B cell (primary cell): Measurements from ENCODE around the gene NOL3. TPM values are rescaled to one million over a fixed set of nuclear protein-coding genes. Genes with fewer than 3 reads are reported as not detected.

Experiments used
- ATAC-seq: fragments of 200-7000 bp; cut with Tn5 transposase; one replicate; pipeline ENCODE4 v1.10.0; 2021; ENCODE audit warnings: low read depth, mild to moderate bottlenecking, moderate number of reproducible peaks, moderate library complexity
- CTCF ChIA-PET: fragments of 350-600 bp; sonication (Branson Sonifier 250); formaldehyde crosslinking; loops from one replicate; lab custom pipeline; 2021; ENCODE audit warnings: antibody characterized with exemption, inconsistent platforms; lab: Charles Lee
- POLR2A ChIA-PET: fragments of 350-600 bp; sonication (Branson Sonifier 250); formaldehyde crosslinking; loops from one replicate; lab custom pipeline; 2021; ENCODE audit warnings: antibody characterized with exemption; lab: Charles Lee
- DNase-seq: peaks from one replicate; pipeline ENCODE4 v3.0.0; 2013
- H2AFZ ChIP-seq: 2 replicates; pipeline ENCODE4 v1.6.1; 2012; ENCODE audit warnings: mild to moderate bottlenecking, low read depth, low read length; ENCODE audit not compliant: insufficient read depth, poor library complexity, severe bottlenecking
- H3K27ac ChIP-seq, 2 donors: 1 replicate in 1 of 2; 2 replicates in 1 of 2; pipeline ENCODE4 v1.5.1; 2012 to 2013; ENCODE audit warnings: low read length in 2 of 2, mild to moderate bottlenecking in 2 of 2, moderate library complexity in 1 of 2
- H3K27me3 ChIP-seq, 4 experiments: fragments of 200-600 bp in 1 of 4; sonication (generic) in 1 of 4; replicated peaks in 1 of 4; 1 replicate in 2 of 4; 2 replicates in 2 of 4; pipeline versions ENCODE4 v1.6.1 to v1.7.0; 2013 to 2016; ENCODE audit warnings: low read length in 3 of 4, mild to moderate bottlenecking in 2 of 4, mixed read lengths in 1 of 4, moderate library complexity in 1 of 4; ENCODE audit not compliant: insufficient read depth in 4 of 4, control insufficient read depth in 3 of 4; ENCODE audit errors: control extremely low read depth in 1 of 4
- H3K36me3 ChIP-seq, 2 experiments: replicated peaks in 1 of 2; 1 replicate in 1 of 2; 2 replicates in 1 of 2; pipeline versions ENCODE4 v1.6.1 to v1.7.1; 2013; ENCODE audit warnings: low read length in 1 of 2; ENCODE audit not compliant: insufficient read depth in 2 of 2, control insufficient read depth in 1 of 2; ENCODE audit errors: control extremely low read depth in 1 of 2, extremely low read depth in 1 of 2
- H3K4me1 ChIP-seq, 2 donors: fragments of 200-600 bp in 1 of 2; sonication (generic) in 1 of 2; 1 replicate in 1 of 2; 2 replicates in 1 of 2; pipeline versions ENCODE4 v1.5.1 to v1.6.1; 2013 to 2017; ENCODE audit warnings: low read length in 2 of 2; ENCODE audit not compliant: control insufficient read depth in 2 of 2, insufficient read depth in 2 of 2
- H3K4me2 ChIP-seq: replicated peaks from 2 replicates; pipeline ENCODE3; 2012; ENCODE audit warnings: mild to moderate bottlenecking, low read depth, low read length; ENCODE audit not compliant: poor library complexity, severe bottlenecking
- H3K4me3 ChIP-seq, 5 experiments: fragments of 200-600 bp in 1 of 5; sonication (generic) in 1 of 5; 1 replicate in 3 of 5; 2 replicates in 2 of 5; pipeline versions ENCODE4 v1.5.1 to v1.7.0; 2011 to 2016; ENCODE audit warnings: low read length in 4 of 5, mild to moderate bottlenecking in 4 of 5, low read depth in 2 of 5, control low read depth in 1 of 5, moderate library complexity in 1 of 5; ENCODE audit not compliant: insufficient read depth in 1 of 5; ENCODE audit errors: control extremely low read depth in 1 of 5, extremely low read depth in 1 of 5
- H3K79me2 ChIP-seq: fragments of 200-600 bp; sonication (generic); one replicate; pipeline ENCODE4 v1.6.0; 2016; ENCODE audit warnings: low read length; ENCODE audit not compliant: control insufficient read depth, insufficient read depth
- H3K9ac ChIP-seq: fragments of 200-600 bp; sonication (generic); 2 replicates; pipeline ENCODE4 v1.6.1; 2017; ENCODE audit warnings: mild to moderate bottlenecking, low read length, moderate library complexity
- H3K9me3 ChIP-seq, 3 donors: one replicate each; pipeline versions ENCODE4 v1.6.1 to v1.7.1; 2013; ENCODE audit warnings: low read length in 2 of 3; ENCODE audit not compliant: control insufficient read depth in 2 of 3, insufficient read depth in 1 of 3; ENCODE audit errors: control extremely low read depth in 1 of 3
- H4K20me1 ChIP-seq: 2 replicates; pipeline ENCODE4 v1.6.0; 2012; ENCODE audit warnings: mild to moderate bottlenecking, low read length; ENCODE audit not compliant: insufficient read depth, control insufficient read depth, poor library complexity, severe bottlenecking
- H3K27ac Mint-ChIP-seq: one replicate; pipeline ENCODE4 v1.8.0; 2021; ENCODE audit warnings: mixed read lengths
- H3K27me3 Mint-ChIP-seq: one replicate; pipeline ENCODE4 v1.8.0; 2021; ENCODE audit warnings: mixed read lengths
- H3K4me1 Mint-ChIP-seq: one replicate; pipeline ENCODE4 v1.8.0; 2021; ENCODE audit warnings: mixed read lengths
- H3K4me3 Mint-ChIP-seq: one replicate; pipeline ENCODE4 v1.8.0; 2021; ENCODE audit warnings: mixed read lengths
- H3K9me3 Mint-ChIP-seq: one replicate; pipeline ENCODE4 v1.8.0; 2022; ENCODE audit warnings: mixed read lengths; ENCODE audit not compliant: insufficient read depth
- EZH2 ChIP-seq: IDR thresholded peaks from 2 replicates; pipeline ENCODE4 v1.6.1; 2012; ENCODE audit warnings: borderline replicate concordance, low read depth, mild to moderate bottlenecking, moderate library complexity, low read length; ENCODE audit not compliant: insufficient read depth, poor library complexity, severe bottlenecking
- WGBS: methylation state at CpG from one replicate; pipeline ENCODE4 v1.1.5; 2013; ENCODE audit warnings: missing lambda C conversion rate; ENCODE audit not compliant: insufficient coverage; 5-methylcytosine and 5-hydroxymethylcytosine counted together
- intact Hi-C: fragments of 100-400 bp; cut with micrococcal nuclease; formaldehyde crosslinking; loops from one replicate; pipeline ENCODE4 v1.10.0; 2022
- polyA plus RNA-seq: library from polyadenylated mRNA; depleted of rRNA; stranded (reverse); fragments of >200 nt; gene quantifications from 2 replicates; pipeline ENCODE4 v1.2.3, GENCODE V29; 2012
- total RNA-seq, 2 donors: library from RNA; stranded (reverse); fragments of 120-200 nt in 1 of 2; gene quantifications; 1 replicate in 1 of 2; 2 replicates in 1 of 2; pipeline versions ENCODE4 v1.2.3 to v1.2.4, GENCODE V29; 2013 to 2022
- TF ChIP-seq, protein P1 (sequence below): fragments of 200-600 bp; IDR thresholded peaks from one replicate; pipeline ENCODE4 v1.8.0; 2022; ENCODE audit warnings: antibody characterized with exemption, mild to moderate bottlenecking

NOL3 gene
- total and polyA plus RNA-seq, 2 donors (not counting 1 experiment from before 2014, with no cell fraction given) = 0.60 to 0.96 TPM

DNA sequence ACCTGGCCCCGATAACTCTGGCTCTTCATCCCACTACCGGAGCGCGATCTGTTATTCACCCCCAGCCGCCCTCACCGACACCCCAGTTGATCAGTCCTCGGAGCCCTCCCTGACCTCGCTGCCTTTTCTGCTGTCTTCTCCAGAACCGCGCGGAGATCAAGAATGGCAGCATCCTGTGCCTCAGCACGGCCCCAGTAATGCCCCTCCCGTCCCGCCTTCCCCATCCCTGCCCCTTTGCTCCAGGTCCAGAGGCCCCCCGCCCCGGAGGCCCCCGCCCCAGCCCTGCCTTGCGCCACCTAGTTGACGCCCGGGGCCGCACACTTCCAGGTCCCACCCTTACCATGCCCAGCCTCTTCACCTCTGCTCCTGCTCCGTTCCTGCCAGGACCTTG is 29.5 kb downstream of the NOL3 start:
- no peak for DNase-seq
- peak overlapping the region in 1 of 5 experiments; percentile 12 for H3K4me3 ChIP-seq
- ChIA-PET CTCF (no interaction called here), POLR2A (no interaction called here)
- H3K9me3 Mint-ChIP-seq = no peaks in the 10 kb centered on the region
- peak overlapping the region; percentile 34 for H3K27ac Mint-ChIP-seq
- WGBS = 84% methylated on average over 15 of the region's 22 CpGs
- no peaks in the 10 kb centered on the region for H3K9me3 ChIP-seq
- H4K20me1 ChIP-seq = peaks cover 27% of the 10 kb centered on the region
- intact Hi-C loops = no loop called here
- no peak for TF ChIP-seq EZH2
- TF ChIP-seq, protein P1, sequence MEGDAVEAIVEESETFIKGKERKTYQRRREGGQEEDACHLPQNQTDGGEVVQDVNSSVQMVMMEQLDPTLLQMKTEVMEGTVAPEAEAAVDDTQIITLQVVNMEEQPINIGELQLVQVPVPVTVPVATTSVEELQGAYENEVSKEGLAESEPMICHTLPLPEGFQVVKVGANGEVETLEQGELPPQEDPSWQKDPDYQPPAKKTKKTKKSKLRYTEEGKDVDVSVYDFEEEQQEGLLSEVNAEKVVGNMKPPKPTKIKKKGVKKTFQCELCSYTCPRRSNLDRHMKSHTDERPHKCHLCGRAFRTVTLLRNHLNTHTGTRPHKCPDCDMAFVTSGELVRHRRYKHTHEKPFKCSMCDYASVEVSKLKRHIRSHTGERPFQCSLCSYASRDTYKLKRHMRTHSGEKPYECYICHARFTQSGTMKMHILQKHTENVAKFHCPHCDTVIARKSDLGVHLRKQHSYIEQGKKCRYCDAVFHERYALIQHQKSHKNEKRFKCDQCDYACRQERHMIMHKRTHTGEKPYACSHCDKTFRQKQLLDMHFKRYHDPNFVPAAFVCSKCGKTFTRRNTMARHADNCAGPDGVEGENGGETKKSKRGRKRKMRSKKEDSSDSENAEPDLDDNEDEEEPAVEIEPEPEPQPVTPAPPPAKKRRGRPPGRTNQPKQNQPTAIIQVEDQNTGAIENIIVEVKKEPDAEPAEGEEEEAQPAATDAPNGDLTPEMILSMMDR = no peak
- no peaks in the 10 kb centered on the region for H3K27me3 Mint-ChIP-seq
- no peak overlapping the region for H3K27ac ChIP-seq
- H2AFZ ChIP-seq = no peak overlapping the region
- H3K4me2 ChIP-seq = no peak overlapping the region
- no peak for ATAC-seq
- no peaks in the 10 kb centered on the region for H3K4me1 ChIP-seq
- H3K79me2 ChIP-seq = peaks cover 9% of the 10 kb centered on the region
- H3K4me1 Mint-ChIP-seq = peaks cover 15% of the 10 kb centered on the region
- H3K27me3 ChIP-seq = no peaks in the 10 kb centered on the region
- no peak overlapping the region for H3K9ac ChIP-seq
- H3K4me3 Mint-ChIP-seq = peak overlapping the region; percentile 39
- H3K36me3 ChIP-seq = peaks cover 0 to 63% of the 10 kb centered on the region in 2 experiments

DNA sequence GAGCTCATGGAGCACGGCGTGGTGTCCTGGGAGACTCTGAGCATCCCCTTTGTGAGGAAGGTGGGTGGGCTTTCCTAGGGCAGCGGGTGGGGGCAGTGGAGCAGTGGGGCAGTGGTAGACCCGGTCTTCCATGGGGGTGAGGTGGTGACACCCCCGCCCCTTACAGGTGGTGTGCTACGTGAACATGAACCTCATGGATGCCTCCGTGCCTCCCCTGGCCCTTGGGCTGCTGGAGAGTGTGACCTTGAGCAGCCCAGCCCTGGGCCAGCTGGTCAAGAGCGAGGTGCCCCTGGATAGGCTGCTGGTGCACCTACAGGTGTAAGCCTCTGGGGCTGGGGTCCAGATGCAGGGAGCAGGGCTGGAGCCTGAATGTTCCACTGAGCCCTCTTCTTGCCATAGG is 30.2 kb downstream of the NOL3 start:
- no peak for TF ChIP-seq EZH2
- TF ChIP-seq, protein P1 = no peak
- H3K4me1 Mint-ChIP-seq = peaks cover 15% of the 10 kb centered on the region
- ATAC-seq = no peak
- H3K27me3 ChIP-seq = no peaks in the 10 kb centered on the region
- no peak overlapping the region for H3K27ac ChIP-seq
- no peak overlapping the region for H3K4me3 Mint-ChIP-seq
- no peaks in the 10 kb centered on the region for H3K27me3 Mint-ChIP-seq
- H4K20me1 ChIP-seq = peaks cover 27% of the 10 kb centered on the region
- no peaks in the 10 kb centered on the region for H3K4me1 ChIP-seq
- 100% methylated on average over 8 of the region's 8 CpGs for WGBS
- ChIA-PET POLR2A (no interaction called here), CTCF (no interaction called here)
- H3K9ac ChIP-seq = no peak overlapping the region
- H3K9me3 ChIP-seq = no peaks in the 10 kb centered on the region
- intact Hi-C loops = no loop called here
- peaks cover 7% of the 10 kb centered on the region for H3K79me2 ChIP-seq
- H3K4me3 ChIP-seq = no peak overlapping the region
- no peak overlapping the region for H3K4me2 ChIP-seq
- H3K27ac Mint-ChIP-seq = no peak overlapping the region
- no peak for DNase-seq
- H3K9me3 Mint-ChIP-seq = no peaks in the 10 kb centered on the region
- H2AFZ ChIP-seq = no peak overlapping the region
- peaks cover 0 to 56% of the 10 kb centered on the region in 2 experiments for H3K36me3 ChIP-seq
